Breast epithelium (tissue), 4 donors: Measurements from ENCODE around the gene RFNG. TPM values are rescaled to one million over a fixed set of nuclear protein-coding genes. Genes with fewer than 3 reads are reported as not detected.
A peak's percentile ranks its signal among the peaks of the same experiment; 100 is the strongest.

Experiments
- DNase-seq, 2 donors: peaks; one replicate each; pipeline ENCODE4 v3.0.0-alpha.2; 2019; ENCODE audit warnings: low spot score in 2 of 2
- H3K27ac ChIP-seq, 2 donors: fragments of 200-600 bp; sonication (generic) in 1 of 2; one replicate each; pipeline ENCODE4 v1.5.1; 2016 to 2019; ENCODE audit warnings: mild to moderate bottlenecking in 1 of 2
- H3K27me3 ChIP-seq, 2 donors: fragments of 200-600 bp; sonication (generic) in 1 of 2; one replicate each; pipeline versions ENCODE4 v1.5.1 to v1.6.0; 2017 to 2019; ENCODE audit warnings: control low read depth in 1 of 2, mild to moderate bottlenecking in 1 of 2
- H3K36me3 ChIP-seq: fragments of 200-600 bp; one replicate; pipeline ENCODE4 v1.5.1; 2019
- H3K4me1 ChIP-seq, 2 donors: fragments of 200-600 bp; sonication (generic); one replicate each; pipeline ENCODE4 v1.5.1; 2016 to 2019; ENCODE audit warnings: control low read depth in 1 of 2
- H3K4me3 ChIP-seq, 3 donors: fragments of 200-600 bp; sonication (generic); 1 replicate in 2 of 3; 2 replicates in 1 of 3; pipeline ENCODE4 v1.5.1; 2016 to 2019; ENCODE audit warnings: mild to moderate bottlenecking in 3 of 3, moderate library complexity in 2 of 3
- H3K9me3 ChIP-seq, 2 donors: fragments of 200-600 bp; sonication (generic) in 1 of 2; one replicate each; pipeline ENCODE4 v1.5.1; 2016 to 2019; ENCODE audit warnings: control low read depth in 1 of 2
- CTCF ChIP-seq, 3 donors: fragments of 450-650 bp; IDR thresholded peaks; one replicate each; pipeline ENCODE4 v1.5.1; 2016 to 2017; ENCODE audit warnings: antibody characterized with exemption in 3 of 3, mild to moderate bottlenecking in 3 of 3, moderate library complexity in 3 of 3
- POLR2A ChIP-seq: fragments of 450-650 bp; IDR thresholded peaks from one replicate; pipeline ENCODE4 v1.6.1; 2016; ENCODE audit warnings: antibody characterized with exemption, mild to moderate bottlenecking, moderate library complexity
- POLR2AphosphoS5 ChIP-seq, 3 donors: sonication (generic); formaldehyde crosslinking; IDR thresholded peaks; one replicate each; pipeline ENCODE4 v1.6.1; 2017; ENCODE audit warnings: antibody characterized with exemption in 3 of 3
- intact Hi-C: fragments of 100-400 bp; cut with DNase I; formaldehyde crosslinking; loops from one replicate; pipeline ENCODE4 v1.15.1; 2023; ENCODE audit warnings: low total_unique reads
- total RNA-seq, 3 donors: library from RNA; depleted of rRNA; stranded (reverse); fragments of >200 nt; gene quantifications; one replicate each; pipeline ENCODE4 v1.1.0, GENCODE V29; 2016

The RFNG gene
- total RNA-seq, 3 donors from 2014 or later, result 30.5 to 49.4 (median 31.8) TPM

- Histone ChIP-seq H3K27ac (peak overlapping the region; percentile 54 to 68), H3K27me3 (no peaks in the 10 kb centered on the region), H3K4me3 (no peak overlapping the region), H3K9me3 (no peaks in the 10 kb centered on the region), H3K4me1 (no peaks in the 10 kb centered on the region), H3K36me3 (no peaks in the 10 kb centered on the region)
- intact Hi-C loops, result no loop called here
- DNase-seq, result no peak
- TF ChIP-seq POLR2AphosphoS5 (IDR thresholded peaks at IDR 0.05), result no peak
- TF ChIP-seq POLR2A, result no peak
- TF ChIP-seq CTCF (IDR thresholded peaks at IDR 0.05), result no peak
These were observed 38.8 kb downstream of the RFNG start for GRCh38 chr17:82012640-82013295.

- intact Hi-C loops, result no loop called here
- no peak for DNase-seq
- H3K4me1 ChIP-seq, result no peaks in the 10 kb centered on the region
- no peaks in the 10 kb centered on the region for H3K36me3 ChIP-seq
- TF ChIP-seq POLR2AphosphoS5 (IDR thresholded peaks at IDR 0.05) (no peak), POLR2A (no peak), CTCF (IDR thresholded peaks at IDR 0.05) (no peak)
- H3K27ac ChIP-seq, result peak overlapping the region in 1 of 2 donors; percentile 68
- no peaks in the 10 kb centered on the region for H3K9me3 ChIP-seq
- H3K4me3 ChIP-seq, result no peak overlapping the region
- no peaks in the 10 kb centered on the region for H3K27me3 ChIP-seq
These were observed 39.4 kb downstream of the RFNG start for GRCh38 chr17:82012261-82012639.

- Histone ChIP-seq H3K27ac (no peak overlapping the region), H3K4me3 (no peak overlapping the region), H3K36me3 (no peaks in the 10 kb centered on the region), H3K4me1 (no peaks in the 10 kb centered on the region), H3K9me3 (no peaks in the 10 kb centered on the region), H3K27me3 (no peaks in the 10 kb centered on the region)
- TF ChIP-seq POLR2A (no peak), CTCF (IDR thresholded peaks at IDR 0.05) (no peak), POLR2AphosphoS5 (IDR thresholded peaks at IDR 0.05) (no peak)
- no peak for DNase-seq
- intact Hi-C loops, result no loop called here
These were observed 39.9 kb downstream of the RFNG start for GRCh38 chr17:82011617-82012187.

- Histone ChIP-seq H3K4me1 (no peaks in the 10 kb centered on the region), H3K4me3 (no peak overlapping the region), H3K9me3 (no peaks in the 10 kb centered on the region), H3K27me3 (no peaks in the 10 kb centered on the region), H3K27ac (no peak overlapping the region), H3K36me3 (no peaks in the 10 kb centered on the region)
- TF ChIP-seq CTCF (IDR thresholded peaks at IDR 0.05) (no peak), POLR2AphosphoS5 (IDR thresholded peaks at IDR 0.05) (no peak), POLR2A (no peak)
- intact Hi-C loops, result no loop called here
- no peak for DNase-seq
These were observed 40.8 kb downstream of the RFNG start for GRCh38 chr17:82010575-82011525.
